Endothelial cell of umbilical vein (primary cell): ENCODE measurements around the gene TIGD1.

Experiments
- MYC ChIP-seq: IDR thresholded peaks from one replicate; pipeline ENCODE4 v1.6.1; 2011; ENCODE audit warnings: mild to moderate bottlenecking, low read depth, low read length
- POLR2AphosphoS5 ChIP-seq: IDR thresholded peaks from 2 replicates; pipeline ENCODE4 v1.6.1; 2012; ENCODE audit warnings: low read depth, mild to moderate bottlenecking, control low read depth, low read length, moderate library complexity; ENCODE audit not compliant: insufficient read depth

- TF ChIP-seq POLR2AphosphoS5 = no peak
- TF ChIP-seq MYC = no peak
These were observed 26.4 kb downstream of the TIGD1 start for GRCh38 chr2:232523682-232524597.
